Putamen (tissue), 1 donor: Measurements from ENCODE around the gene LRRC4B.
A peak's percentile ranks its signal among the peaks of the same experiment; 100 is the strongest.
"Not testable (repeated sequence)": the region's sequence is repeated elsewhere in the genome, so short reads cannot be mapped to it uniquely, and the experiment has no call there.

Experiments
- DNase-seq: peaks from one replicate; pipeline ENCODE4 v3.0.0-alpha.2; 2016; ENCODE audit warnings: low spot score

Gene LRRC4B

GRCh38 chr19:50553134-50553703 is 15.0 kb downstream of the LRRC4B start:
- DNase-seq: no peak

DNA sequence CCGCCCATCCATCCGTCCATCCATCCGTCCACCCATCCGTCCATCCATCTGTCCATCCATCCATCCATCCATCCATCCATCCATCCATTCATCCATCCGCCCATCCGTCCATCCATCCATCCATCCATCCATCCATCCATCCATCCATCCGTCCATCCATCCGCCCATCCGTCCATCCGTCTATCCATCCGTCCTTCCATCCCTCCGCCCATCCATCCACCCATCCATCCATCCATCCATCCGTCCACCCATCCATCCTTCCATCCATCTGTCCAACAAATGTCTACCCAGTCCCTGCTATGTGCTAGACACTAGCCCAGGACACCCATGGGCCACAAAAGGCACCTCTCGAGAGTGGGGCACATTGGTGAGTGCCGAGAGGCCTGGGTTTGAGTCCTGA is 15.7 kb downstream of the LRRC4B start:
- DNase-seq: no peak

GRCh38 chr19:50551715-50552187 is 16.5 kb downstream of the LRRC4B start:
- DNase-seq: peak; percentile 90

DNA sequence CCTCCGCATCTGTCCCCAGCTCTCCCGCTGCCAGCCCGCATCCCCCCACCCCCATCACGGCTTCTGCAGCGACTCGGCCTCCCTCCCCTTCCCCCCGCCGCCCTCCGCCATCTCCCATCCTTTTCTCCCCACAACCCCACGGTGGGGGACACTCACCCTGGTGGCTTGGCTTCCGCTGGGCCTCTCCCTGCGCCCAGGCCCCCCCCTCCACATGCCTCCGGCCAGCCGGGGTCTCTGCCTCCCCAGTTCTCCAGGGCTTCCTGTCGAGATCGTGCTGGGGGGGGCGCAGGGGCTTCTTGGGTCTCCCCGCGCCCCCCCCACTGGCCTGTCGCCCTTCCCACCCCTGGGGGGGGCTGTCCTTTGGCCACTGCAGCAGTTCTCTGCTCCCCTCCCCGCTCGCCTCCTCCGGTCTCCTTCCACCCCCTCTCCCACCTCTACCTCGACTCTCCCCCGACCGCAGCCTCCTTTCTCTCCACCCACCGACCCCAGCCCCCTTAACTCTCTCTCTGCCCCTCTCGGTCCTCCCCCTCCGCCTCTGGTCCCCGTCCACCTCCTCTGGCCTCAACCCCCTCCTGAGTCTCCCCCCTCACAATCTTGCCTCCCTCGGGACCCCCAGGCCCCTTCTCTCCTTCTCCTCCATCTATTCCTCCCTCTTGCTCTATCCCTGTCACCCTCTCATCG is 17.1 kb downstream of the LRRC4B start:
- DNase-seq: no peak

GRCh38 chr19:50550594-50550966 is 17.7 kb downstream of the LRRC4B start:
- no peak for DNase-seq

GRCh38 chr19:50549927-50550593 is 18.2 kb downstream of the LRRC4B start:
- no peak for DNase-seq

DNA sequence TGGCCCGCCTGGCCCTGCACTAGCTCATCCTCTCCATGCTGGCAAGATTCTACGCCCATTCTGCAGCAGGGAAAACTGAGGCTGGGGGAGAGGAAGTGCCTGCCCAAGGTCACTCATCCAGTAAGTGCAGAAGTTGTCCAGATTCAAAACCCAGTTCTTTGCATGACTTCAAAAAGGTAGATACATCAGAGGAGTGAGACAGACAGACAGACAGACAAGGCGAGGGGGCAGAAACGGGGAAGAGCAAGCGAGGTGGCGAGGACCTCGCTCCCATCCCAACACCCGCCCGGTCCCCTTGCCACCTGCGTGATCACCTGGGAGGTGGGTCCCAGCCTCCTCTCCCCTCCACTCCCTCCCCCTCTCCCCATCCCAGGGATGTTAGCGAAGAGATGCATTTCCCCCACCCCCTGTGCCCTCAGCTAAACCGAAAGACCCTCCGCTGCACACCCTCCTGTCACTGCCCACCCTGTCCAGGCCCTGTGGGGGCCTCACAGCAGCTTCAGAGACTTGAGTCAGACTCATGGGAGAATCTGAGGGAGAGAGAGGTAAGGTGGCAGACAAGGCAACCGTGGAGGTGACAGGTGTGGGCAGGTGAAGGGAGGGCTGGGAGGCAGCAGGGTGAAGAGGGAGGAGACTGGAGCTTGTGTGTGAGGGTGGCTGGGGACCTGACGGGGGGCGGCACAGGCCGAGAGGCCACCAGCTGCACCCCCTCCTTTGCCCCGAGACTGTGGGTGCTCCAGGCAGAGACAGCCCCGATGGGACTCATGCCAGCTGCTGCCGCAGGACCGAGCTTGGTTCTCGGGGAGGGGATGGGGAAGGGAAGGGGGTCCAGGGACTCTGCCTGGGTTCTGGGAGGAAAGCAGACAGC is 18.9 kb downstream of the LRRC4B start:
- no peak for DNase-seq

DNA sequence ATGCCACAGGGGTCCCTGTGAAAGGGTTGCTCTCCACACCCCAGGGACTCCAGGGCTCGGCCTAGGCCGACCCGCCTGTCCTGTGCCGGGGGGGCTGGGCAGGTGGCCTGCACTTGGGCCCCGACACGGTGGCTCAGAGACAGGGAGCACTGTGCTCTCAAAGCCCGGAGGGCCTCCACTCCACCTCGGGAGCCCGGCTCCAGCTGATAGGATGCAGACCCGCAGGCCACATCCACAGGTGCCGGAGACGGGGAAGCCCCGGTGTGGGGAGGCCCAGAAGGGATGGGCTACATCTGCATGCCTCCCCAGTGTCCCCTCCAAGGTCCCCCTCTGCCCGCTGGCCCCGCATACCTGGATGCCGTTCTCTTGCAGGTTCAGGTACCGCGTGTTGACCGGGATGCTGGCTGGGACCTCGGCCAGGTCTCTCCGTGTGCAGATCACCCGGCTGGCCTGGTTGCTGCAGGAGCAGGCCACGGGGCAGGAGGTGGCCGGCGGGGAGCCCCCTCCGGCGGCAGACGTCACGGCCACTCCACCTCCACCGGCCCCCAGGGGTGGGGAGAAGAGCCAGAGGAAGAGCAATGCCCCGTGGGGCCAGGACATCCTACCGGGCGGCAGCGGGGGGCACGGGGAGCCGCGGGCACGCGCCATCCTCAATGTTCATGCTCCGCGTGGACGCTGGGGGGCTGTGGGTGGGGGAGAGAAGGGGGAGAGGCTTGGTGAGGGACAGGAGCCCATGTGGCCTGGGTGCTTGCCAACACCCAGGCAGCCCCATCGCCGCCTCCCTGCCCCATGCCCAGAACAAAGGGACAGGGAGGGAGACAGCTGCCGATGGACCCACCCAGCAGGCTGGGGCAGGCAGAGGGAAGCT is 19.8 kb downstream of the LRRC4B start:
- DNase-seq: peak; percentile 78

GRCh38 chr19:50547385-50548190 is 20.6 kb downstream of the LRRC4B start:
- no peak for DNase-seq

- DNase-seq: no peak
These were observed 21.6 kb downstream of the LRRC4B start for GRCh38 chr19:50546527-50547221.

- no peak for DNase-seq
These were observed 25.3 kb downstream of the LRRC4B start for GRCh38 chr19:50542943-50543342.

- DNase-seq: peak; percentile 85
These were observed 30.4 kb downstream of the LRRC4B start for GRCh38 chr19:50537769-50538230.

DNA sequence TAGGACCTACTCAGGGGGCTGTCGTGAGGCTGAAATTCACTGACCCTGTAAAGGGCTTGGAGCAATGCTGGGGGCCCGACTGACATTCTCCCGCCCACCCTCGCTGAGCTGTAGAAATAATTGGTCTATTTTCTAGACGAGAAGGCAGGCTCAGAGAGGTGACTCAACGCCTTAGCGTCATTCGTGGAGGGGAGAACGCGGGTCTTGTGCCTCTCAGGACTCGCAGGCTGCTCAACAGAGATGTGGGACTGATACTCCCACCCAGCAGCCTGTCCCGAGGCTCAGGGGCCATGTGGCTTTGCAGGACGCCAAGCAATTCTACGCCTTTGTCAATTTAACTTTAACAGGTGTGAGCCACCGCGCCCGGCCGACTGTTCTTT is 30.9 kb downstream of the LRRC4B start:
- DNase-seq: peak; percentile 42

DNA sequence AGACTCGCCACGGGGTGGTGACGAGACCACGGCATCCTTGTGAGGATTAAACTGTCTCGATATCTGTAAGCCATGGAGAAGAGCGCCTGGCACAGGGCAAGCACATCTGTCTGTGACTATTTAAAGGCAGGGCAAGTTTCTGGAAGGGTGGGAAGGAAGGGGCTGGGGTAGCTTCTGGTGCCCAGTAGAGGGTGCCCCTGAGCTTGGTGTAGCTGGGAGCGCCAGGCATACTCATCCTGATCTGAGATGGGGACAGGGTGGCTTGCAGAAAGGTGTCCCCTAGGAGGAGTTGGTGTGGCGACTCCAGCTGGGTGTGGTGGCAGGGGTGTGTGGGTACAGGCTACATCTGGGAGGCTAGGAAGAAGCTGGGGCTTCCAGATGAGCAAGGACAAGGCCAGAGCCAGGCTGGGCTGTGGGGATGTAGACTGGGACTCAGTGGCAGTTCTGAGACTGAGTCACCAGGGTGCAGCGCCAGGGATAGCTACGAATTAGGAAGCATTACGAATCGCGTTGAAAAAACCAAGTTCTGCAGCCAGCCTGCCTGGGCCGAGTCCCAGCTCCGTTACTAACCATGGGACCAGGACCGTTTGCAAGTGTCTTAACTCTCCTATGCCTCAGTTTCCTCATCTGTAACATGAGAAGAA is 31.5 kb downstream of the LRRC4B start:
- no peak for DNase-seq

- DNase-seq: no peak
These were observed 32.5 kb downstream of the LRRC4B start for GRCh38 chr19:50535672-50536187.

GRCh38 chr19:50534478-50534877 is 33.8 kb downstream of the LRRC4B start:
- no peak for DNase-seq

- no peak for DNase-seq
These were observed 35.3 kb downstream of the LRRC4B start for GRCh38 chr19:50532952-50533351.

DNA sequence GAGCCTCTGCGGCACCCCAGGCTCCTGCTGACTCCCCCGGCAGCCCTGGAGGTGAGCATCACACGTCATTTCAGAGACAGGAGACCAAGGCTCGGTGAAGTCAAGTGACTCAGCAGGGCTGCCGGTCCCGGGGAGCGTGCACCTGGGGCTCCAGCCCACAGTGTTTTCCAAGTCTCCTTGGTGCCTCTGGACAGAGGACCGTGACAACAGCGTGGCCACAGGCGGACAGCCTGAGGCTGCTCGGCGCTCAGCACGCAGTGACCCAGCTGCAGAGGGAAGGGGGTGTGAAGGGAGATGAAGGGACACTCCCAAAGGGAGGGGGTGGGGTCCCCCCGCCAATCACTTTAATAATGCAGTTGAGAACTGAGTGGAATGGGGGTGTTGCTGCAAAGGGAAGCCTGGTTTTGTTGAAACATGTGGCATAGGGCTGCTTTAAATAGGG is 37.0 kb downstream of the LRRC4B start:
- no peak for DNase-seq

- not testable (repeated sequence) for DNase-seq
These were observed 40.2 kb downstream of the LRRC4B start for GRCh38 chr19:50528052-50528451.
